ENCODE data around the gene MBNL2.

- no peak for TF ChIP-seq POLR2A (IDR thresholded peaks at IDR 0.05; ENCODE audit: low read depth, low read length)
- no peak for TF ChIP-seq CTCF (IDR thresholded peaks at IDR 0.05 in 2 of 3, conservative IDR thresholded peaks at IDR 0.05 in 1 of 3; ENCODE audit: control insufficient read depth in 2 of 3, extremely low read depth in 1 of 3, insufficient read depth in 1 of 3, low read depth in 3 of 3, low read length in 3 of 3)
- TF ChIP-seq REST (IDR thresholded peaks at IDR 0.05; ENCODE audit: low read depth, low read length): no peak
- TF ChIP-seq BCLAF1 (IDR thresholded peaks at IDR 0.05): no peak
- no peak for TF ChIP-seq EP300 (IDR thresholded peaks at IDR 0.05; ENCODE audit: borderline replicate concordance in 1 of 2, control insufficient read depth in 1 of 2, low read depth in 2 of 2, low read length in 2 of 2)
- TF ChIP-seq SP1 (IDR thresholded peaks at IDR 0.05; ENCODE audit: low read depth, low read length): no peak
These were observed 158.6 kb downstream of the MBNL2 start for GRCh38 chr13:97380696-97381095.

Data from GM12878 (cell line).